HG02938 (cell line): ENCODE measurements around the gene SMAD3.

Source experiments
- ATAC-seq: cut with Tn5 transposase; IDR thresholded peaks from one replicate; pipeline ENCODE4 v1.9.1; 2021; ENCODE audit warnings: mild to moderate bottlenecking, moderate library complexity; ENCODE audit not compliant: unreplicated experiment

The SMAD3 gene

GRCh38 chr15:67176195-67176971 is 111.0 kb downstream of the SMAD3 start:
- ATAC-seq: no peak

GRCh38 chr15:67177752-67178151 is 112.3 kb downstream of the SMAD3 start:
- no peak for ATAC-seq

- ATAC-seq: no peak
These were observed 113.3 kb downstream of the SMAD3 start for GRCh38 chr15:67178569-67179210.

- ATAC-seq: no peak
These were observed 114.1 kb downstream of the SMAD3 start for GRCh38 chr15:67179411-67179995.

GRCh38 chr15:67180035-67180434 is 114.6 kb downstream of the SMAD3 start:
- ATAC-seq: no peak

- no peak for ATAC-seq
These were observed 115.3 kb downstream of the SMAD3 start for GRCh38 chr15:67180514-67181191.

- ATAC-seq: no peak
These were observed 115.8 kb downstream of the SMAD3 start for GRCh38 chr15:67181221-67181639.

GRCh38 chr15:67183443-67184169 is 118.2 kb downstream of the SMAD3 start:
- no peak for ATAC-seq

- ATAC-seq: no peak
These were observed 119.0 kb downstream of the SMAD3 start for GRCh38 chr15:67184208-67184925.

- ATAC-seq: no peak
These were observed 119.6 kb downstream of the SMAD3 start for GRCh38 chr15:67185051-67185450.

- no peak for ATAC-seq
These were observed 120.3 kb downstream of the SMAD3 start for GRCh38 chr15:67185621-67186225.

GRCh38 chr15:67186226-67186649 is 120.8 kb downstream of the SMAD3 start:
- no peak for ATAC-seq

- no peak for ATAC-seq
These were observed 121.3 kb downstream of the SMAD3 start for GRCh38 chr15:67186688-67187087.

GRCh38 chr15:67187351-67187854 is 122.0 kb downstream of the SMAD3 start:
- ATAC-seq: no peak

- ATAC-seq: no peak
These were observed 123.3 kb downstream of the SMAD3 start for GRCh38 chr15:67188551-67189218.

GRCh38 chr15:67189326-67190051 is 124.1 kb downstream of the SMAD3 start:
- no peak for ATAC-seq

- ATAC-seq: no peak
These were observed 124.9 kb downstream of the SMAD3 start for GRCh38 chr15:67190326-67190725.

- ATAC-seq: no peak
These were observed 125.4 kb downstream of the SMAD3 start for GRCh38 chr15:67190813-67191212.
